GM18873 (cell line): ENCODE data around the gene SPR.

ENCODE experiments used
- ATAC-seq: cut with Tn5 transposase; IDR thresholded peaks from one replicate; pipeline ENCODE4 v1.9.1; 2021; ENCODE audit warnings: mild to moderate bottlenecking, moderate library complexity, moderate number of reproducible peaks; ENCODE audit not compliant: unreplicated experiment, low FRiP score

Gene SPR

DNA sequence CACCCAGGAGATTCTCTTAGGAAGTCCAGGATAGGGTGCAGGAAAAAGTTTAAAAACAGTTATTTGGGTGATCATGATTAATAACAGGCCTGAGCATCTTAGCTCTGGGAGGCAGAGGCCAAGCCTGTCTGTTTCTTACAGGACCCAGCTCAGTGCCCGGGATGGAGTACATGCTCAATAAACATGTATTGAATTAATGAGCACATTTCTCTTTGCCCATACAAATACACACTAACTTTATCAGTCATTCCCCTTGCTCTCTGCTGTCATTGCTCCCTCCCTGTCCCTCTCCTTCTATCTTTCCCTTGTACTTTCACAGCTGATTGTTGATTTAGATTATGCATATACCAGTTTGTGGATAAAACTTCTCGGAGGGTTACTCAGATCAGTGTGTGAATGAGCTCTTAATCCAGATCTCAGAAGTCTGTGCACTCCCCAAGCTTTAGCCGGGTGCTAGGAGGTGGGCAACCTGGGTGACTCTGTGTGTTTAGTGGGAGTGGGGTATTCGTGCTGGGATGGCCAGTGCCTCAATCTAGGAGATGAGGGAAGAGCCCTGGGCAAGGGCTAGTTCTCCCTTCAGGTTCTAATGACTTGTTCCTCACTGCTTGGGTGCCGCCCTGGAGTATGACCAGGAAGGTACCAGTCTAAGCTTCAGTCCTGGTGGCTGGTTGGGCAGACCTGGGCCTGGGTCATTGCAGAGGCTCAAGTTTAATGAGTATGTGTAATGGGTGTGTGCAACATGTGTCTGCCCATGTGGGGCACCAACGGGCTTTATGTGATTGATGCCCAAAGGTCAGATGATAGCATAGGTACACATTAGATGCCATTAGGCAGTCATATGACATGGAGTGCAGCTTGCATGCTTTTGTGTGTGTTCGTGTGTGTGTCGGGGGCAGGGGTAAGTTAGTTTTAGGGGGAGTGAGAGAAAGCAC is 40.7 kb downstream of the SPR start:
- ATAC-seq: no peak

- no peak for ATAC-seq
These were observed 41.8 kb downstream of the SPR start for GRCh38 chr2:72929010-72929409.

GRCh38 chr2:72931280-72931910 is 44.2 kb downstream of the SPR start:
- ATAC-seq: no peak

DNA sequence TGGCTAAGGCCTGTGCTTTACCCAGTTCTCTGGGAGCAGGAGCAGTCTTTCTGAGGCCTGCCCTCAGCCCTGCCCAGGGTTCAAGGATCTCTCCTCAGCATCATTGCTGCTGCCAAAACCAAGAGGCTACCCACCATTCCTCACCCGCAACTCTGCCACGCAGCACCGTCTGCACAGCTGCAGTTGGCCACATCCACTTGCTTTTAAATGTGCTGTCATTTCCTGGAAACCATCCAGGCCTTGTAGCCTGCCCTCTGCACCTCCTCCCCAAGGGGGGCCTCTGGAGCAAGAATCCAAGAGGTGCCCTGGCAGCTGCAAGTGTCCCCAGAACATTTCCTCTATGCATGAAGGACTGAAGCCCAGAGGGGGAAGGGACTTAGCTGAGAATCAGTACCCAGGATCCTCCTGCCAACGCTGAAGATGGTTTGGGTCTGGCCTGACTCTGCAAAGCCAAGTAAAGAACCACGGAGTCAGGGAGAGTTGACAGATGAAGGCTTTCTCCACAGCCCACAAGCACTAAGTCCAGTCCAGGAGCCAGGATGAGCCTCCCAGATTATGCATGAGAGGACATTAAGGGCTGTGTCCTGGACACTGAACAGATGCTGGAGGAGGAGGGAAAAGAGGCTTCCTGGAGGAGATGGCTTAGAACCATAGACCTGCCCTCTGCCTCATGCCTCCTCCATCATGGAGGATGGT is 45.0 kb downstream of the SPR start:
- ATAC-seq: no peak

GRCh38 chr2:72932805-72933204 is 45.6 kb downstream of the SPR start:
- ATAC-seq: no peak

GRCh38 chr2:72933207-72933606 is 46.0 kb downstream of the SPR start:
- ATAC-seq: no peak

DNA sequence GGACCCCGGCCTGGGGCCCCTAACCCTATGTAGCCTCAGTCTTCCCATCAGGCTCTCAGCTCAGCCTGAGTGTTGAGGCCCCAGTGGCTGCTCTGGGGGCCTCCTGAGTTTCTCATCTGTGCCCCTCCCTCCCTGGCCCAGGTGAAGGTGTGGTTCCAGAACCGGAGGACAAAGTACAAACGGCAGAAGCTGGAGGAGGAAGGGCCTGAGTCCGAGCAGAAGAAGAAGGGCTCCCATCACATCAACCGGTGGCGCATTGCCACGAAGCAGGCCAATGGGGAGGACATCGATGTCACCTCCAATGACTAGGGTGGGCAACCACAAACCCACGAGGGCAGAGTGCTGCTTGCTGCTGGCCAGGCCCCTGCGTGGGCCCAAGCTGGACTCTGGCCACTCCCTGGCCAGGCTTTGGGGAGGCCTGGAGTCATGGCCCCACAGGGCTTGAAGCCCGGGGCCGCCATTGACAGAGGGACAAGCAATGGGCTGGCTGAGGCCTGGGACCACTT is 46.5 kb downstream of the SPR start:
- no peak for ATAC-seq

DNA sequence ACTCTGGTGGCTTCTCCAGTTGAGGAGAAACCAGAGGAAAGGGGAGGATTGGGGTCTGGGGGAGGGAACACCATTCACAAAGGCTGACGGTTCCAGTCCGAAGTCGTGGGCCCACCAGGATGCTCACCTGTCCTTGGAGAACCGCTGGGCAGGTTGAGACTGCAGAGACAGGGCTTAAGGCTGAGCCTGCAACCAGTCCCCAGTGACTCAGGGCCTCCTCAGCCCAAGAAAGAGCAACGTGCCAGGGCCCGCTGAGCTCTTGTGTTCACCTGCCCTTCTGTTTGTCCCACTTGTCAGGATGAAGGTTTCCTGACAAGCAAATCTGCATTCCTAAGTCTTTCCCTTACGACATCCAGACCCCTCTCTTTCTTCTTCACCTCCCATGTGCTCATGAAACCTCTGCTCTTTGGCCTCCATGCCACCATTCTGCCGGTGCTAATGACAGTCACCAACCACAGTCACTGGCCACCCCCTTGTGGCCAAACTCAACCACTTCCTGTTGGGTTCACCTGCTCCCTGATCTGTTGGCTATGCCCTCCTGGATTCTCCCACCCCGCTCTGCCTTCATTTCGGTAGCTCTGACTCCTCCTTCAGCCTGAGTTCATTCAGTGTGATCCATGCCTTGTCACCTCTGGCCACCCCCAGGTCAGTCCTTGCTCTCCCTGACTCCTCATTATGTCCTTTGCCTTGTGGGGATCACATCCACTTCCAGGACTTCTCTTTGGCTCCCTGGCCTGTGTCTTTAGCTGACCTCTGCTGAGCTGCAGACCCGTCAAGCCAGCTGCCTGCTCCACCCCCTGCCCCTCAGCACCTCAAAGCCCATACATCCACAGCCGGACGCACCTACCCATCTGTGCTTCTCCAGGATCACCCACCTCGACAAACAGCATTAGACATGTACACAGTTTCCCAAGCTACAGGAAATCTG is 47.7 kb downstream of the SPR start:
- no peak for ATAC-seq

GRCh38 chr2:72935611-72935957 is 48.4 kb downstream of the SPR start:
- ATAC-seq: no peak

GRCh38 chr2:72936660-72937355 is 49.6 kb downstream of the SPR start:
- ATAC-seq: no peak

- no peak for ATAC-seq
These were observed 50.1 kb downstream of the SPR start for GRCh38 chr2:72937356-72937669.

- no peak for ATAC-seq
These were observed 51.2 kb downstream of the SPR start for GRCh38 chr2:72938455-72938854.

DNA sequence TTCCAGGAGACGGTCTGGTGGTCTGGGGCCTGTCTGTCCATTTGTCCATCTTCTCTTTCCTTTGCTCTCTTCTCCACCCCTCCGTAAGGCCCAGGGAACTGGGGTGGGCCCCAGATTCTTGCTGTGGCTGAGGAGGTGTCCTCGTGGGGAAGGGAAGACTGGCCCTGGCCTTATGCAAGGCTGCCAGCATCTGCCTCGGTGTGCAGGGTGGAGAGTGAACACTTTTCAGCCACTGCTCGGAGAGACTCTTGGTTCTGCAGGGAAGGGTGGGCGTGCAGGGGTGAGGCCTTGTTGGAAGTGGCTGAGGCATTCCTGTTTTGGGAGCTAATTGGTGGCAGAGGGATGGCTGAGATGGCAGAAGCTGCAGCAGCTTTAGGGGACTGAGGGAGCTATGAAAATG is 53.2 kb downstream of the SPR start:
- no peak for ATAC-seq

DNA sequence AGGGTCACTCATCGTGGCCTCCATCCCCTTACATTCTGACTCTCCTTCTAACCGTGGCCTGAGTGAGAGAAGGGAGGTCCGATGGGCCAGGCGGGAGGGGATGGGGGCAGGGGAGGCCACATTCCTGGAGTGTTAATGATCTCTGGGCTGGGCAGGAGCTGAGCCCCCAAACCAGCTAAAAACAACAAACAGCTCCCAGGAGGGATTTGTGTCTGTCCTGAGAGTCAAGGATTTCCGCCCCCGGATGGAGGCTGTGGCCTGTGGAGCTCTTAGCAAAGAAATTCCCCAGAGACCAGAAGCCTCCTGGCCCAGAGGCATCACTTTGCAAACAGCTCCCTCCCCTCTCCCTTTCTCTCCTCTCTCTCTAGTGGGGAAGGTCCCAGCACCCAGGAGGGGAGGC is 53.6 kb downstream of the SPR start:
- no peak for ATAC-seq
